ENCODE results near the gene CARS1. TPM values are rescaled to one million over a fixed set of nuclear protein-coding genes. Genes with fewer than 3 reads are reported as not detected.

CARS1 gene
- total and polyA plus RNA-seq, 10 of the 15 experiments (the other 5 are each of a cell fraction or from before 2014, with no cell fraction given), result 7.8 to 60.6 (median 45.7) TPM

- TF ChIP-seq, protein P1, sequence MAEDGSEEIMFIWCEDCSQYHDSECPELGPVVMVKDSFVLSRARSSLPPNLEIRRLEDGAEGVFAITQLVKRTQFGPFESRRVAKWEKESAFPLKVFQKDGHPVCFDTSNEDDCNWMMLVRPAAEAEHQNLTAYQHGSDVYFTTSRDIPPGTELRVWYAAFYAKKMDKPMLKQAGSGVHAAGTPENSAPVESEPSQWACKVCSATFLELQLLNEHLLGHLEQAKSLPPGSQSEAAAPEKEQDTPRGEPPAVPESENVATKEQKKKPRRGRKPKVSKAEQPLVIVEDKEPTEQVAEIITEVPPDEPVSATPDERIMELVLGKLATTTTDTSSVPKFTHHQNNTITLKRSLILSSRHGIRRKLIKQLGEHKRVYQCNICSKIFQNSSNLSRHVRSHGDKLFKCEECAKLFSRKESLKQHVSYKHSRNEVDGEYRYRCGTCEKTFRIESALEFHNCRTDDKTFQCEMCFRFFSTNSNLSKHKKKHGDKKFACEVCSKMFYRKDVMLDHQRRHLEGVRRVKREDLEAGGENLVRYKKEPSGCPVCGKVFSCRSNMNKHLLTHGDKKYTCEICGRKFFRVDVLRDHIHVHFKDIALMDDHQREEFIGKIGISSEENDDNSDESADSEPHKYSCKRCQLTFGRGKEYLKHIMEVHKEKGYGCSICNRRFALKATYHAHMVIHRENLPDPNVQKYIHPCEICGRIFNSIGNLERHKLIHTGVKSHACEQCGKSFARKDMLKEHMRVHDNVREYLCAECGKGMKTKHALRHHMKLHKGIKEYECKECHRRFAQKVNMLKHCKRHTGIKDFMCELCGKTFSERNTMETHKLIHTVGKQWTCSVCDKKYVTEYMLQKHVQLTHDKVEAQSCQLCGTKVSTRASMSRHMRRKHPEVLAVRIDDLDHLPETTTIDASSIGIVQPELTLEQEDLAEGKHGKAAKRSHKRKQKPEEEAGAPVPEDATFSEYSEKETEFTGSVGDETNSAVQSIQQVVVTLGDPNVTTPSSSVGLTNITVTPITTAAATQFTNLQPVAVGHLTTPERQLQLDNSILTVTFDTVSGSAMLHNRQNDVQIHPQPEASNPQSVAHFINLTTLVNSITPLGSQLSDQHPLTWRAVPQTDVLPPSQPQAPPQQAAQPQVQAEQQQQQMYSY (CRISPR knock-in tag; IDR thresholded peaks at IDR 0.05), result no peak
- TF ChIP-seq HCFC1 (IDR thresholded peaks at IDR 0.05; ENCODE audit: low read length) (no peak), ZNF384 (IDR thresholded peaks at IDR 0.05; ENCODE audit: borderline replicate concordance, low read depth, low read length) (no peak)
- TF ChIP-seq, protein P2, sequence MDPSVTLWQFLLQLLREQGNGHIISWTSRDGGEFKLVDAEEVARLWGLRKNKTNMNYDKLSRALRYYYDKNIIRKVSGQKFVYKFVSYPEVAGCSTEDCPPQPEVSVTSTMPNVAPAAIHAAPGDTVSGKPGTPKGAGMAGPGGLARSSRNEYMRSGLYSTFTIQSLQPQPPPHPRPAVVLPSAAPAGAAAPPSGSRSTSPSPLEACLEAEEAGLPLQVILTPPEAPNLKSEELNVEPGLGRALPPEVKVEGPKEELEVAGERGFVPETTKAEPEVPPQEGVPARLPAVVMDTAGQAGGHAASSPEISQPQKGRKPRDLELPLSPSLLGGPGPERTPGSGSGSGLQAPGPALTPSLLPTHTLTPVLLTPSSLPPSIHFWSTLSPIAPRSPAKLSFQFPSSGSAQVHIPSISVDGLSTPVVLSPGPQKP (IDR thresholded peaks at IDR 0.05; ENCODE audit: low read depth, low read length), result no peak
Observed at GRCh38 chr11:3087373-3087772, 30.1 kb upstream of the CARS1 start (continued).

GRCh38 chr11:3086671-3087150 is 29.5 kb upstream of the CARS1 start:
- H4K20me1 ChIP-seq (ENCODE audit: control insufficient read depth, insufficient read depth), result no peaks in the 10 kb centered on the region
- 31% methylated on average over 7 of the region's 9 CpGs for WGBS (ENCODE audit: insufficient coverage, insufficient replicate concordance, low lambda C conversion rate, missing lambda C conversion rate)
- no peak for FAIRE-seq
- H3K9me3 ChIP-seq (replicated peaks; ENCODE audit: control insufficient read depth, insufficient read depth, low read length), result no peaks in the 10 kb centered on the region
- H3K27me3 ChIP-seq (replicated peaks in 1 of 2; ENCODE audit: control insufficient read depth in 2 of 2, insufficient read depth in 2 of 2, low read length in 1 of 2), result no peaks in the 10 kb centered on the region
- CTCF ChIA-PET, result interaction anchor here (1.8 kb wide), 1 partner anchor 37 kb away, joined by 5 read pairs; no protein-coding TSS in a partner anchor
- POLR2A ChIA-PET, result interaction anchor here (0.6 kb wide), 1 partner anchor 807 kb away, joined by 3 read pairs; no protein-coding TSS in a partner anchor
- RAD21 ChIA-PET (ENCODE audit: unreplicated experiment), result interaction anchor here (0.8 kb wide), 1 partner anchor 49 kb away, joined by 3 read pairs; no protein-coding TSS in a partner anchor
- TF ChIP-seq STAT1 (conservative IDR thresholded peaks at IDR 0.05), result no peak
- no peak overlapping the region for H2AFZ ChIP-seq (ENCODE audit: control insufficient read depth, low read depth, low read length)
- no peaks in the 10 kb centered on the region for H3K36me3 ChIP-seq (ENCODE audit: control insufficient read depth in 2 of 2, insufficient read depth in 2 of 2, low read length in 1 of 2)
- H3K4me3 ChIP-seq, result no peak overlapping the region
- in situ Hi-C loops (cut with MboI), result no loop called here
- no peak overlapping the region for H3K27ac ChIP-seq (ENCODE audit: control insufficient read depth, insufficient read depth)
- intact Hi-C loops (cut with micrococcal nuclease; ENCODE audit: unreplicated experiment), result no loop called here
- SMC1A ChIA-PET (ENCODE audit: uncharacterized antibody, unreplicated experiment), result no interaction called here
- H3K9ac ChIP-seq (ENCODE audit: control insufficient read depth, insufficient read depth, low read length), result no peak overlapping the region
- no TSS peak for BruUV-seq (replicated peaks)
- no peak for ATAC-seq
- H3K4me1 ChIP-seq (ENCODE audit: control insufficient read depth, insufficient read depth, low read length), result no peaks in the 10 kb centered on the region
- H3K79me2 ChIP-seq (ENCODE audit: control insufficient read depth, insufficient read depth, low read length), result no peaks in the 10 kb centered on the region
- no peak overlapping the region for H3K4me2 ChIP-seq (ENCODE audit: control insufficient read depth, insufficient read depth)
- no peak for DNase-seq (ENCODE audit: low read depth, low spot score)

All from GM12878 (cell line).